HepG2 (cell line): ENCODE data around the gene MSANTD1. TPM values are rescaled to one million over a fixed set of nuclear protein-coding genes. Genes with fewer than 3 reads are reported as not detected.

Experiments
- AKAP8 ChIP-seq: sonication (generic); formaldehyde crosslinking; IDR thresholded peaks from 2 replicates; pipeline ENCODE4 v1.5.1; 2020; ENCODE audit warnings: mild to moderate bottlenecking, missing genetic modification reagents
- CEBPB ChIP-seq: IDR thresholded peaks from 2 replicates; pipeline ENCODE4 v1.6.1; 2011; ENCODE audit warnings: low read depth, low read length, improper control_type of control experiment, borderline replicate concordance
- CENPX ChIP-seq: sonication (generic); formaldehyde crosslinking; IDR thresholded peaks from 2 replicates; pipeline ENCODE4 v1.9.0; 2021; ENCODE audit warnings: mild to moderate bottlenecking, missing genetic modification reagents, moderate library complexity
- GABPB1 ChIP-seq: IDR thresholded peaks from 2 replicates; pipeline ENCODE4 v1.6.1; 2016; ENCODE audit warnings: mild to moderate bottlenecking, missing genetic modification reagents, moderate library complexity, missing compliant biosample characterization
- KAT7 ChIP-seq: IDR thresholded peaks from 2 replicates; pipeline ENCODE4 v1.6.1; 2018; ENCODE audit warnings: borderline replicate concordance, missing compliant biosample characterization
- RAD21 ChIP-seq: fragments of 450-650 bp; formaldehyde crosslinking; IDR thresholded peaks from 2 replicates; pipeline ENCODE4 v1.5.0; 2020; ENCODE audit warnings: mild to moderate bottlenecking
- ZNF101 ChIP-seq: sonication (generic); formaldehyde crosslinking; IDR thresholded peaks from 2 replicates; pipeline ENCODE4 v1.4.0; 2020; ENCODE audit warnings: mild to moderate bottlenecking, low read depth, missing genetic modification reagents, borderline replicate concordance
- ZNF337 ChIP-seq: sonication (generic); formaldehyde crosslinking; IDR thresholded peaks from 2 replicates; pipeline ENCODE4 v1.5.1; 2020; ENCODE audit warnings: missing genetic modification reagents, low read depth, mild to moderate bottlenecking, borderline replicate concordance
- ZNF350 ChIP-seq: sonication (generic); formaldehyde crosslinking; IDR thresholded peaks from 2 replicates; pipeline ENCODE4 v1.4.0; 2020; ENCODE audit warnings: mild to moderate bottlenecking, low read depth, missing genetic modification reagents, borderline replicate concordance
- ZNF83 ChIP-seq: sonication (generic); formaldehyde crosslinking; IDR thresholded peaks from 2 replicates; pipeline ENCODE4 v1.4.0; 2020; ENCODE audit warnings: missing genetic modification reagents, mild to moderate bottlenecking, borderline replicate concordance
- polyA plus RNA-seq, 8 experiments: library from polyadenylated mRNA; depleted of rRNA in 3 of 8; stranded (reverse) in 7 of 8; unstranded in 1 of 8; fragments of >200 nt; fragmentation: Illumina TruSeq in 4 of 8; extraction: Trizol in 4 of 8; gene quantifications; 2 replicates each; pipeline versions ENCODE4 v1.2.1 to v1.2.3, GENCODE V29; 2011 to 2016; ENCODE audit warnings: low read depth in 4 of 8, missing spikeins in 1 of 8, mixed read lengths in 1 of 8; ENCODE audit not compliant: insufficient read depth in 1 of 8
- total RNA-seq, 5 experiments: library from RNA; depleted of rRNA; stranded (reverse); fragments of >200 nt; fragmentation: Illumina TruSeq; extraction: Trizol; gene quantifications; 2 replicates each; pipeline ENCODE4 v1.2.3, GENCODE V29; 2016; ENCODE audit warnings: low read depth in 1 of 5
- TF ChIP-seq, protein P1 (sequence below): IDR thresholded peaks from 2 replicates; pipeline ENCODE4 v1.6.1; 2016
- TF ChIP-seq, protein P2 (sequence below), 2 experiments: sonication (generic) in 1 of 2; formaldehyde crosslinking in 1 of 2; IDR thresholded peaks; 2 replicates each; pipeline versions ENCODE4 v1.6.1 to v1.9.0; 2014 to 2022; ENCODE audit warnings: antibody characterized with exemption in 1 of 2, borderline replicate concordance in 1 of 2, inconsistent platforms in 1 of 2, low read depth in 1 of 2, missing genetic modification reagents in 1 of 2
- TF ChIP-seq, protein P3 (sequence below): sonication (generic); formaldehyde crosslinking; IDR thresholded peaks from 2 replicates; pipeline ENCODE4 v1.5.1; 2020; ENCODE audit warnings: missing genetic modification reagents, mild to moderate bottlenecking, borderline replicate concordance
- TF ChIP-seq, protein P4 (sequence below): sonication (generic); formaldehyde crosslinking; IDR thresholded peaks from 2 replicates; pipeline ENCODE4 v1.4.0; 2020; ENCODE audit warnings: missing genetic modification reagents
- TF ChIP-seq, protein P5 (sequence below): IDR thresholded peaks from 2 replicates; pipeline ENCODE4 v1.6.1; 2016; ENCODE audit warnings: low read depth, borderline replicate concordance

The MSANTD1 gene
- total and polyA plus RNA-seq, 2 of the 13 experiments (the other 11 are each of a cell fraction or from before 2014, with no cell fraction given), result 0.22 to 0.40 TPM

DNA sequence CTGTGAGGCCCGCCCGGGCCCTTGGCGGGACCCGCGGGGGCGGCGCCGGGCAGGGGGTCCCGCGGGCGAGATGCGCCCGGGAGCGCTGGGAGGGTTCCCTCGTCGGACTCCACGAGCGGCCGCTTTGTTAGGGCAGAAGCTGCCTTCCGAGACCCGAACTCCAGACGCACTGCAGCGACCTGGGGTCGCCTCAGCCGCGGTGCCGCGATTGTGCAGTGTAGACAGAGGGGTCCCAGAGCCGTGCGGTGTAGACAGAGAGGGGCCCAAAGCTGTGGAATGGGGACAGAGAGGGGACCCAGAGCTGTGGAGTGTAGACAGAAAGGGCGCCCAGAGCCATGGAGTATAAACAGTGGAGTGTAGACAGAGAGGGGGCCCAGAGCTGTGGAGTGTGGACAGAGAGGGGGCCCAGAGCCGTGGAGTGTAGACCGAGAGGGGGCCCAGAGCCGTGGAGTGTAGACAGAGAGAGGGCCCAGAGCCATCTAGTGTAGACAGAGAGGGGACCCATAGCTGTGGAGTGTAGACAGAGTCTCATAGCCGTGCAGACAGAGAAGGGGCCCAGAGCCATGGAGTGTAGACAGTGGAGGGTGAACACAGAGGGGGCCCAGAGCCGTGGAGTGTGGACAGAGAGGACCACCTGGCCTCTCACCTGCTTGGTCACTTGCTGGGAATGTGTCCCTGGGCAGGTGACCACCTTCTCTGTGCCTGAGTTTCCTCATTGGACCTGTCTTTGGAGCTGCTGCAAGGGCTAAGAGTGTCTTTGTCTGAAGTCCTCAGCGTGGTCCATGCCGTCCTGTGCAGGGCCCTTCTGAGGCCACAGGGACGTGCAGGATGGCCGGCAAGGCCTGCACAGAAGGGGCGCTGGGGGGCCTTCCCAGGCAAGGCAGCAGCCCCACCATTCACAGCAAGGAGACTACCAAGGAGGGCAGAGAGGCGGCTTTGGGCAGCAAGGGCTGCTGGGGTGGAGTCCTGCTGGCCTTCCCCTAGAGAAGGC is 44.7 kb downstream of the MSANTD1 start (continued):
- TF ChIP-seq, protein P1, sequence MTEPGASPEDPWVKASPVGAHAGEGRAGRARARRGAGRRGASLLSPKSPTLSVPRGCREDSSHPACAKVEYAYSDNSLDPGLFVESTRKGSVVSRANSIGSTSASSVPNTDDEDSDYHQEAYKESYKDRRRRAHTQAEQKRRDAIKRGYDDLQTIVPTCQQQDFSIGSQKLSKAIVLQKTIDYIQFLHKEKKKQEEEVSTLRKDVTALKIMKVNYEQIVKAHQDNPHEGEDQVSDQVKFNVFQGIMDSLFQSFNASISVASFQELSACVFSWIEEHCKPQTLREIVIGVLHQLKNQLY (CRISPR knock-in tag), result no peak
- TF ChIP-seq ZNF337 (no peak), CENPX (no peak), ZNF350 (CRISPR knock-in tag) (0 out of 2 replicates have a peak, but pooled peaks have one; percentile 24), ZNF101 (CRISPR knock-in tag) (no peak), GABPB1 (CRISPR knock-in tag) (no peak), CEBPB (no peak), RAD21 (CRISPR knock-in tag) (0 out of 2 replicates have a peak, but pooled peaks have one; percentile 18), KAT7 (CRISPR knock-in tag) (no peak), ZNF83 (CRISPR knock-in tag) (no peak), AKAP8 (CRISPR knock-in tag) (no peak; the same call in 1 of the 2 replicates)
- TF ChIP-seq, protein P2, sequence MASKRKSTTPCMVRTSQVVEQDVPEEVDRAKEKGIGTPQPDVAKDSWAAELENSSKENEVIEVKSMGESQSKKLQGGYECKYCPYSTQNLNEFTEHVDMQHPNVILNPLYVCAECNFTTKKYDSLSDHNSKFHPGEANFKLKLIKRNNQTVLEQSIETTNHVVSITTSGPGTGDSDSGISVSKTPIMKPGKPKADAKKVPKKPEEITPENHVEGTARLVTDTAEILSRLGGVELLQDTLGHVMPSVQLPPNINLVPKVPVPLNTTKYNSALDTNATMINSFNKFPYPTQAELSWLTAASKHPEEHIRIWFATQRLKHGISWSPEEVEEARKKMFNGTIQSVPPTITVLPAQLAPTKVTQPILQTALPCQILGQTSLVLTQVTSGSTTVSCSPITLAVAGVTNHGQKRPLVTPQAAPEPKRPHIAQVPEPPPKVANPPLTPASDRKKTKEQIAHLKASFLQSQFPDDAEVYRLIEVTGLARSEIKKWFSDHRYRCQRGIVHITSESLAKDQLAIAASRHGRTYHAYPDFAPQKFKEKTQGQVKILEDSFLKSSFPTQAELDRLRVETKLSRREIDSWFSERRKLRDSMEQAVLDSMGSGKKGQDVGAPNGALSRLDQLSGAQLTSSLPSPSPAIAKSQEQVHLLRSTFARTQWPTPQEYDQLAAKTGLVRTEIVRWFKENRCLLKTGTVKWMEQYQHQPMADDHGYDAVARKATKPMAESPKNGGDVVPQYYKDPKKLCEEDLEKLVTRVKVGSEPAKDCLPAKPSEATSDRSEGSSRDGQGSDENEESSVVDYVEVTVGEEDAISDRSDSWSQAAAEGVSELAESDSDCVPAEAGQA (IDR thresholded peaks at IDR 0.05; ENCODE audit: low read depth), result no peak
- TF ChIP-seq, protein P2 (CRISPR knock-in tag; IDR thresholded peaks at IDR 0.05; ENCODE audit: borderline replicate concordance), result no peak
- TF ChIP-seq, protein P3, sequence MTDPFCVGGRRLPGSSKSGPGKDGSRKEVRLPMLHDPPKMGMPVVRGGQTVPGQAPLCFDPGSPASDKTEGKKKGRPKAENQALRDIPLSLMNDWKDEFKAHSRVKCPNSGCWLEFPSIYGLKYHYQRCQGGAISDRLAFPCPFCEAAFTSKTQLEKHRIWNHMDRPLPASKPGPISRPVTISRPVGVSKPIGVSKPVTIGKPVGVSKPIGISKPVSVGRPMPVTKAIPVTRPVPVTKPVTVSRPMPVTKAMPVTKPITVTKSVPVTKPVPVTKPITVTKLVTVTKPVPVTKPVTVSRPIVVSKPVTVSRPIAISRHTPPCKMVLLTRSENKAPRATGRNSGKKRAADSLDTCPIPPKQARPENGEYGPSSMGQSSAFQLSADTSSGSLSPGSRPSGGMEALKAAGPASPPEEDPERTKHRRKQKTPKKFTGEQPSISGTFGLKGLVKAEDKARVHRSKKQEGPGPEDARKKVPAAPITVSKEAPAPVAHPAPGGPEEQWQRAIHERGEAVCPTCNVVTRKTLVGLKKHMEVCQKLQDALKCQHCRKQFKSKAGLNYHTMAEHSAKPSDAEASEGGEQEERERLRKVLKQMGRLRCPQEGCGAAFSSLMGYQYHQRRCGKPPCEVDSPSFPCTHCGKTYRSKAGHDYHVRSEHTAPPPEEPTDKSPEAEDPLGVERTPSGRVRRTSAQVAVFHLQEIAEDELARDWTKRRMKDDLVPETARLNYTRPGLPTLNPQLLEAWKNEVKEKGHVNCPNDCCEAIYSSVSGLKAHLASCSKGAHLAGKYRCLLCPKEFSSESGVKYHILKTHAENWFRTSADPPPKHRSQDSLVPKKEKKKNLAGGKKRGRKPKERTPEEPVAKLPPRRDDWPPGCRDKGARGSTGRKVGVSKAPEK (CRISPR knock-in tag), result no peak
- TF ChIP-seq, protein P4, sequence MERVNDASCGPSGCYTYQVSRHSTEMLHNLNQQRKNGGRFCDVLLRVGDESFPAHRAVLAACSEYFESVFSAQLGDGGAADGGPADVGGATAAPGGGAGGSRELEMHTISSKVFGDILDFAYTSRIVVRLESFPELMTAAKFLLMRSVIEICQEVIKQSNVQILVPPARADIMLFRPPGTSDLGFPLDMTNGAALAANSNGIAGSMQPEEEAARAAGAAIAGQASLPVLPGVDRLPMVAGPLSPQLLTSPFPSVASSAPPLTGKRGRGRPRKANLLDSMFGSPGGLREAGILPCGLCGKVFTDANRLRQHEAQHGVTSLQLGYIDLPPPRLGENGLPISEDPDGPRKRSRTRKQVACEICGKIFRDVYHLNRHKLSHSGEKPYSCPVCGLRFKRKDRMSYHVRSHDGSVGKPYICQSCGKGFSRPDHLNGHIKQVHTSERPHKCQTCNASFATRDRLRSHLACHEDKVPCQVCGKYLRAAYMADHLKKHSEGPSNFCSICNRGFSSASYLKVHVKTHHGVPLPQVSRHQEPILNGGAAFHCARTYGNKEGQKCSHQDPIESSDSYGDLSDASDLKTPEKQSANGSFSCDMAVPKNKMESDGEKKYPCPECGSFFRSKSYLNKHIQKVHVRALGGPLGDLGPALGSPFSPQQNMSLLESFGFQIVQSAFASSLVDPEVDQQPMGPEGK (CRISPR knock-in tag), result peak; percentile 22; the same call in 1 of the 2 replicates
- TF ChIP-seq, protein P5, sequence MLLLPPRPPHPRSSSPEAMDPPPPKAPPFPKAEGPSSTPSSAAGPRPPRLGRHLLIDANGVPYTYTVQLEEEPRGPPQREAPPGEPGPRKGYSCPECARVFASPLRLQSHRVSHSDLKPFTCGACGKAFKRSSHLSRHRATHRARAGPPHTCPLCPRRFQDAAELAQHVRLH (CRISPR knock-in tag), result no peak
